ES-I3 (cell line): ENCODE data around the gene DMRTB1.
"Not testable (repeated sequence)": the region's sequence is repeated elsewhere in the genome, so short reads cannot be mapped to it uniquely, and the experiment has no call there.

Experiments used
- H3K36me3 ChIP-seq: 2 replicates; pipeline ENCODE4 v1.6.1; 2013; ENCODE audit warnings: mild to moderate bottlenecking, low read length, control low read depth, moderate library complexity; ENCODE audit not compliant: insufficient read depth
- H3K4me1 ChIP-seq: 2 replicates; pipeline ENCODE4 v1.6.1; 2013; ENCODE audit warnings: mild to moderate bottlenecking, control low read depth, low read length; ENCODE audit not compliant: insufficient read depth
- H3K9ac ChIP-seq: 2 replicates; pipeline ENCODE4 v1.6.1; 2013; ENCODE audit warnings: low read depth, mild to moderate bottlenecking, low read length, moderate library complexity
- H3K9me3 ChIP-seq: 2 replicates; pipeline ENCODE4 v1.6.1; 2013; ENCODE audit warnings: mild to moderate bottlenecking, low read length, moderate library complexity; ENCODE audit not compliant: control insufficient read depth, insufficient read depth

DMRTB1 gene

DNA sequence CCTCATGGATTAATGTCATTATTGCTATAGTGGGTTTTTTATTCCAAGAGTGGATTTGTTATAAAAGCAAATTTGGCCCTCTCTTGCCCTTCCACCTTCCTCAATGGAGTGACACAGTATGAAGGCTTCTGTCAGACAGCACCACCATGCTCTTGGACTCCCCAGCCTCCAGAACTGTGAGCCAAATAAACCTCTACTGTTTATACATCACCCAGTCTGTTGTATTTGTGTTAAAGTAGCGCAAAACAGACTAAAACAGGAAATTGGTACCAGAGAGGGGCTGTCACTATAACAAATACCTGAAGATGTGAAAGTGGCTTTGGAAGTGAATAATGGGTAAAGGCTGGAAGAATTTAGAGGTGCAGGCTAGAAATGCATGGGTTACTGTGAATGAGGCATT is 38.0 kb upstream of the DMRTB1 start:
- H3K9ac ChIP-seq = no peak overlapping the region
- no peaks in the 10 kb centered on the region for H3K36me3 ChIP-seq
- peaks cover 27% of the 10 kb centered on the region for H3K4me1 ChIP-seq
- H3K9me3 ChIP-seq = peaks cover 20% of the 10 kb centered on the region

DNA sequence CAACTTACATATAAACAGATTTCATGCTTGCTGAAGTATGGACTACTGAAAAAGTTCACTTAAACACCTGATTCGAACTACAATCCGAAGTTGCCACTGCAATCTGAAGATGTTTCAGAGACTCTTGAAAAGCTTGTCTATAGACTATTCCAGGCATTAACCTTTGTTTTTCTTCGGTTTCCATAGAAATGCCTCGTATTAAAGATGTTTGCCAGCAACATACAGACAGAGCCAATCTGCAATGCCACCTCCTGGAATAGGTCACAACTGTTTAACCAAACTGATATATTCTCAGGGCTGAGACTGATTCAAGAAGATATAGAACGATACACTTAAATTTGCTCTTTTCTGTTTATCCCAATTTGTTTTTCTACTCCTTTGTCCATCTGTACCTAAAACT is 28.9 kb upstream of the DMRTB1 start:
- Histone ChIP-seq H3K4me1 (peaks cover 24% of the 10 kb centered on the region), H3K9me3 (peaks cover 5% of the 10 kb centered on the region; the same call in 1 of the 2 replicates), H3K9ac (peak overlapping the region; percentile 31; the same call in 1 of the 2 replicates), H3K36me3 (no peaks in the 10 kb centered on the region)

DNA sequence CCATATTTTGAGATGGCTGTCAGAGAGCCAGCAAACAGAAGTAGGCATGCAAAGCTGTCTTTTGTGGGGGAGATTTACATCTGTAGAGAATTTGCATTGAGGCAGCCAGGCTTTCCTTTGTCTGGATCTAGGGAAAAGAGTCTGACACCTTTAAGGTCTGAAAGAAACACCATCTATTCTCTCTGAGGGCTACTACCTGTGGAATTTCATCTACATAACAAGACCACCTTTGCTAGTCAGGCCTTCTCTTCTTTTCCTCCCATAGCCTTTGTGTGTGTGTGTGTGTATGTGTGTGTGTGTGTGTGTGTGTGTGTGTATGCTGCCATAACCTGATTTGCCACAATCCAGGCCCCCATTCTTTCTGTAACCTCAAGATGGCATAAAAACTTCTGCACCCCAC is 28.4 kb upstream of the DMRTB1 start:
- Histone ChIP-seq H3K9me3 (peaks cover 5% of the 10 kb centered on the region; the same call in 1 of the 2 replicates), H3K4me1 (peaks cover 28% of the 10 kb centered on the region), H3K9ac (no peak overlapping the region), H3K36me3 (no peaks in the 10 kb centered on the region)

DNA sequence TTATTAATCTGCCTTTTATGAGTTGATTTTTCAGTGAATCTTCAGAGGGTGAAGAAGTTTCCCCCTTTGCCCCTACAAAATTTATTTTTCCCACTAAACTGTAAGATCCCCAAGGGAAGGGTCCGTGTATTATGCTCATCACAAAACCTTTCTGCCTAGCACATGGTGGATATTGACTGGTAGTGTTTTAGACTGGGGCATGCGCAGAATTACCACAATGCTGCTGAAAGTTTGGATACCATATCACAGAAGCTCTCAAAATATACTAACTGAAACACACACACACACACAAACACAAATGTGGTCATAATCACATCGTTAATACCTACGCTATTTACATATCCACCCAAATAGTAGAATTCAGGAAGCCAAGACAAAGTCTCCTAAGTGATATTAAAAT is 28.0 kb upstream of the DMRTB1 start:
- H3K9ac ChIP-seq = peak overlapping the region; percentile 4; the same call in 1 of the 2 replicates
- H3K36me3 ChIP-seq = no peaks in the 10 kb centered on the region
- peaks cover 5% of the 10 kb centered on the region; the same call in 1 of the 2 replicates for H3K9me3 ChIP-seq
- H3K4me1 ChIP-seq = peaks cover 31% of the 10 kb centered on the region

DNA sequence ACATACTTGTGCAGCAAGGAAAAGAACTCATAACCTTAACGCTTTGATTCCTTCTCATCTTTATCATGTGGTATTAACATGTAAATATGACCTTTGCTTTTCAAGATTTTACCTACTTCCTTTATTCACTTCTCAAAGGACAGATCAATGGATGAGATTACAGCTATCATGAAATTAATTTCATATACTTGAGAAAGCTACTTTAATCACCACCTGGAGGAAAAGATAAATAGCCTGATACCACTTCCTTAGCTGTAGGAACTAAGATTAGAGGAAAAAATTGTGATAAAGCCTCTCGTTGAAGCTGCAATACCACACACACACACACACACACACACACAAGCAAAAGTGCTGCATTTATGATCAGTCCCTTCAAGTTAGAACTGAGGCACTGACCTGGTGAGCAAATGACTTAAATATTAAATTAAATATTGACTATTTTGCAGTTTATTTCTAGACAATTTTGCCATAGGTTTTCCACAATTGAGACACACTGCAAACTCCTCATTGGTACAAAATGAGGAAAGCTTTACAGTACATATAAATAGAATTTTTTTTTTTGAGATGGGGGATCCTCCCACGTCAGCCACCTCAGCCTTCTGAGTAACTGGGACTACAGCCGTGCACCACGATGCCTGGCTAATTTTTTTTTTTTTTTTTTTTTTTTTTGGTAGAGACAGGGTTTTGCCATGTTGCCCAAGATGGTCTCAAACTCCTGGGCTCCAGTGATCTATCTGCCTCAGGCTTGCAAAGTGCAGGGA is 27.2 kb upstream of the DMRTB1 start:
- peaks cover 5% of the 10 kb centered on the region; the same call in 1 of the 2 replicates for H3K9me3 ChIP-seq
- no peaks in the 10 kb centered on the region for H3K36me3 ChIP-seq
- peak overlapping the region; percentile 42; the same call in 1 of the 2 replicates for H3K9ac ChIP-seq
- peaks cover 31% of the 10 kb centered on the region for H3K4me1 ChIP-seq

DNA sequence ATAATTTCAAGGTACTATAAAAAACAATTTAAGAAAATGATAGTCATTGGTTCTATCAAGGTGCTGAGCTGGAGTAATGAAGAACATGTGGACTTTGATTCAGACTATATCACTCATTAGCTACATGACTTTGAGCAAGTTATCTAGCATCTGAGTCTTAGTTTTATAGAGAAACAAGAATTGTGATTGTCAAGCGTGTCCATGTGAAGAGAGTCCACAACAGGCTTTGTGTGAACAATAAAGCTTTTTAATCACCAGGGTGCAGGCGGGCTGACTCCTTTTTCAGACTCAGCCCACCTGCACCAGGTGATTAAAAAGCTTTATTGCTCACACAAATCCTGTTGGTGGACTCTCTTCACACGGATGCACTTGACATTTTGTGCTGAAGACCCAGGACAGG is 26.6 kb upstream of the DMRTB1 start:
- Histone ChIP-seq H3K9ac (peak overlapping the region; percentile 42; the same call in 1 of the 2 replicates), H3K36me3 (no peaks in the 10 kb centered on the region), H3K9me3 (peaks cover 5% of the 10 kb centered on the region; the same call in 1 of the 2 replicates), H3K4me1 (peaks cover 31% of the 10 kb centered on the region)

DNA sequence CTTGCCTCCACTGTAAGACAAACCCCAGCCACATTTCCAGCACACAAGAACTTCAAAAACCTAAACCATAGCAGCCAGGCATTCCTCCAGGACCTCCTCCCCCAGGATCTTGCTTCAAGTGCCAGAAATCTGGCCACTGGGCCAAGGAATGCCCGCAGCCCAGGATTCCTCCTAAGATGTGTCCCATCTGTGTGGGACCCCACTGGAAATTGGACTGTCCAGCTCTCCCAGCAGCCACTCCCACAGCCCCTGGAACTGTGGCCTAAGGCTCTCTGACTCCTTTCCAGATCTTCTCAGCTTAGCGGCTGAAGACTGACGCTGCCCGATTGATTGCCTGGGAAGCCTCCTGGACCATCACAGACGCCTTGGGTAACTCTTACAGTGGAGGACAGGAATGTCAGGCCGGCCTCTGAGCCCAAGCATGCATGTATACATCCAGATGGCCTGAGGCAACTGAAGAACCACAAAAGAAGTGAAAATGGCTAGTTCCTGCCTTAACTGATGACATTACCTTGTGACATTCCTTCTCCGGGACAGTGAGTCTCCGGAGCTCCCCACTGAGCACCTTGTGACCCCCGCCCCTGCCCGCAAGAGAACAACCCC is 24.7 kb upstream of the DMRTB1 start:
- not testable (repeated sequence) for H3K9me3 ChIP-seq, H3K36me3 ChIP-seq
- Histone ChIP-seq H3K4me1 (peaks cover 29% of the 10 kb centered on the region), H3K9ac (peak overlapping the region; percentile 47; the same call in 1 of the 2 replicates)

DNA sequence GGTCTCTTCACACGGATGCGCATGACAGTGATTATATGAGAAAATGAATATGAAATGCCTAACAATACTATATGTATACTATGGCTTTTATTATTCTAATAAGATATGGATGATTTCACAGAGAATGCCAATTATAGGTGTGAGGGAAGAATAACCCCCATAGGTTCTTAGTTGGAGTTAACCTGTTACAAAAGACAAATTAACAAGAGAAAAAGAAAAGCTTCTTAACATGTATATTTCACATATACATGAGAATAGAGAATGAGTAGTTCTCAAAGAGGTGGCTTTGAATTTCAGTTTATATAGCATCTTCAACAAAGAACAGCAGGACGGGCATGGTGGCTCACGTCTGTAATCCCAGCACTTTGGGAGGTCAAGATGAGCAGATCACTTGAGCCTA is 24.0 kb upstream of the DMRTB1 start:
- H3K9me3 ChIP-seq = peaks cover 5% of the 10 kb centered on the region; the same call in 1 of the 2 replicates
- H3K36me3 ChIP-seq = no peaks in the 10 kb centered on the region; the same call in 1 of the 2 replicates
- H3K4me1 ChIP-seq = peaks cover 23% of the 10 kb centered on the region
- peak overlapping the region; percentile 29; the same call in 1 of the 2 replicates for H3K9ac ChIP-seq

DNA sequence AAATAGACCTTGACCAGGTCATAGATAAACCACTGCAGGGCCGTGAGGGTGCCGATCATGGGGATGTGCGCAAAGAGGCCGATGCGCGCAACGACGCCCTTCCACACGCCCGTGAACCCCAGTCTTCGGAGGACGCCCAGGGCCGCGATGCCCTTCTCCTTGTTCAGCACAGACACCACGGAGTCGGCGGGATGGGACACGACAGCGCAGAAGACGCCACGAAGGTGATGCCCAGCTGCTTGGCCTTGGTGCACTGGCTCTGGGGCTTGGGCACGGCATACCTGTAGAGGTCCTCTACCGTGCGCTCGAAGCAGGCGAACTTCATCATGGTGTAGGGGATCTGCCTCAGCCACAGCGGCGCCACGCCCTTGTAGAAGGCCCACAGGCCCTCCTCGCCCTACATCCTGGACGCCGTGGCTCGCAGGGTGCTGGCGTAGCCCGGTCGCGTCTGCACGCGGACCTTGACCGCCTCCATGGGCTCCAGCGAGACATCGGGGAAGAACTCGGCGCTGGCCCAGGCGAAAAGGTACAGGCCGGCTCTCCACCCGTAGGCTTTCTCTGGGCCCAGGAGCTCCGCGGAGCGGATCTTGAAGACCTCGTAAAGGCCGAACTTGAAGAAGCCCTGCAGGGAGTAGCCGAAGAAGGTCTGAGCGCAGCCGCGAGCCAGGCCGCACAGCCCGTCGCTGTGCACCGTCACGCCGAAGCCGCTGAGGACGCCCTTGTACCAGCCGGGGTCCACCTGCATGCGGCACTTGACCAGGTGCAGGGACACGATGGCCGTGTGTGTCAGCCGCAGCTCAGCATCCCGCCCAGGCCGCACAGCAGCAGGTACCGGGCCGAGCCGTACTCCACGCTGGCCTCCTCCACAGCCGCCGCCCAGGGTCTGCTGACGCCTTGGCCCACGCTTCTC is 20.5 kb upstream of the DMRTB1 start:
- no peak overlapping the region; the same call in 1 of the 2 replicates for H3K9ac ChIP-seq
- H3K9me3 ChIP-seq = no peaks in the 10 kb centered on the region; the same call in 1 of the 2 replicates
- H3K4me1 ChIP-seq = peaks cover 23% of the 10 kb centered on the region
- no peaks in the 10 kb centered on the region; the same call in 1 of the 2 replicates for H3K36me3 ChIP-seq

DNA sequence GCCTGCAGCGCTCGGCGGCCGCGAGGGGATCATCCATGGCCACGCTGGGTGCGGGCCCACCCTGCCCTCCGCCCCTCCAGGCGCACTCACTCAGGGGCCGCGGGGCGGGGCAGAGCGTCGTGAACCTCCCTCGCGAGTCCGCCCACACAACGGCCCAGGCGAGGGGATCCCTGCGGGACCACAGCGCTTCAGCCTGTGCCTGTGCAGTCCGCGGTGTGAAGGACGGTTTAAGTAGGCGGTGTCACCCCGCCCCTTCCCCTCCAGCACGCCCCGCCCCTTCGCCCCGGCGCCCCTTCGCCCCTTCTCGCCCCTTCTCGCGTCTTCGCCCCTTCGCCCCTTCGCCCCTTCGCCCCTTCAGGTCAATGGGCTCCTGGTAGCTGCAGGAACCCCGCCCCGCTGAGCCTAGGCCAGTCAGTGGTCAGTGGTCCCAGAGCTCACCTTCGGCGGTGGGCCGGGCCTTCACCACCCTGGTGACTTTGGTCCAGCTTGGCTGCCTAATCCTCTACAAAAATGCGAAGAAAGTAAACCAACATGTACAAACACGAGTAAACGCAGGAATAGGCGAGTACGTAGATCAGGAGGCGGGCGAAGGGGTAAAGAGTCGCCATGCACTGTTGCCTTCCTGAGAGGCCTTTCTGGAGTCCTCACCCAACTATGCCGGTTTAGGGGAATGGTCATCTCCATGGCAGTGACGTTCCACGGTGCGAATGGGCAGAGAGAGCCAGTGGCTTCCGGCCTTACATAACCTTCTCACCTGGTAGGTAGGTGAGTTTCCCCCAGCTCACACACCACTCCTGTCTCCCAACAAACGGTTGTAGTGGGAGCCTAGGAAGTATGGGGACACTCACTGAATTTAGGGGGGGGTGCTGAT is 19.6 kb upstream of the DMRTB1 start:
- H3K4me1 ChIP-seq = peaks cover 23% of the 10 kb centered on the region
- H3K9ac ChIP-seq = no peak overlapping the region; the same call in 1 of the 2 replicates
- H3K36me3 ChIP-seq = no peaks in the 10 kb centered on the region; the same call in 1 of the 2 replicates
- no peaks in the 10 kb centered on the region; the same call in 1 of the 2 replicates for H3K9me3 ChIP-seq

DNA sequence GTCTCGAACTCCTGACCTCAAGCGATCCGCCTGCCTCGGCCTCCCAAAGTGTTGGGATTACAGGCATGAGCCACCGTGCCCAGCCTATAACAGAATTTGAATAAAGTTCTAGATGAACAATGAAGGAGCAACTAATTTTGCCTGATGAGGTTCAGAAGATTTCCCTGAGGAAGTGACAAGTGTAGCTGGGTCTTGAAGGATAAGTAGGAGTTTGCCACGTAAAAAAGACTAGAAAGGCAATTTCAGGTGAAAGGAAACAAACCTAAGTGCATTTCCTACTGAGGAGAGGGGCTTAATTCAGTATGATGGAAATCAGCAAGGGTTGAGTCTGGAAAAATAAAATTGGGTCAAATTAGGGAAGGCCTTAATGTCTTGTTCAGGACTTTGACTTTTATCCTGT is 18.6 kb upstream of the DMRTB1 start:
- H3K9me3 ChIP-seq = no peaks in the 10 kb centered on the region; the same call in 1 of the 2 replicates

DNA sequence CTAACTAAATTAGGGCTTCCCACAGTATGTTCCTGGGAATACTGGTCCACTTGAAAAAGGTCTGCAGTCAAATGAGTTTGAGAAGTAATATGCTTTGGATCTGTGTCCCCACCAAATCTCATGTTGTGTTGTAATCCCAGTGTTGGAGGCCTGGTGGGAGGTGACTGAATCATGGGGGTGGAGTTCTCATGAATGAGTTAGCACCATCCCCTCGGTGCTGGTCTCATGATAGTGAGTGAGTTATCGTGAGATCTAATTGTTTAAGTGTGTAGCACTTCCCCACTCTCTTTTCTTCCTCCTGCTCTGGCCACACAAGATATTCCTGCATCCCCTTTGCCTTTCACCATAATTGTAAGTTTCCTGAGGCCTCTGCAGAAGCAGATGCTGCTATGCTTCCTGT is 16.9 kb upstream of the DMRTB1 start:
- Histone ChIP-seq H3K36me3 (no peaks in the 10 kb centered on the region; the same call in 1 of the 2 replicates), H3K9me3 (no peaks in the 10 kb centered on the region; the same call in 1 of the 2 replicates), H3K9ac (no peak overlapping the region), H3K4me1 (peaks cover 20% of the 10 kb centered on the region)

More for the DNA sequence above, 18.6 kb upstream of the DMRTB1 start:
- H3K9ac ChIP-seq = no peak overlapping the region
- no peaks in the 10 kb centered on the region; the same call in 1 of the 2 replicates for H3K36me3 ChIP-seq
- H3K4me1 ChIP-seq = peaks cover 20% of the 10 kb centered on the region

DNA sequence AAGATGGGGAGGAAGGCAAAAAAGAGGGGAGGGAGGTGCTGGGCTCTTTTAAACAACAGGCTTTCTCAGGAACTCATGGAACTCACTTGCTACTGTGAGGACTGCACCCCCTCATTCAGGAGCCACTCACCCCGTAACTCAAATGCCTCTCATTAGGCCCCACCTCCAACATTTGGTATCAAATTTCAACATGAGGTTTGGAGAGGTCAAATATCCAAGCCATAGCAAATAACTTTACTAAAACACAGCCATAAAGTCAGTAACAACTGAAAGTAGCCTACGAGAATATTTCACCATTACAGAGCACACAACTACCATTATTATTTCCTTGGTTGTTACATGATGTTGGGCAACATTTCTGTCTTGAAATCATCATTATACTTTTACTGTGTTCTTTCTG is 13.1 kb upstream of the DMRTB1 start:
- Histone ChIP-seq H3K4me1 (peaks cover 41% of the 10 kb centered on the region), H3K9me3 (no peaks in the 10 kb centered on the region; the same call in 1 of the 2 replicates), H3K9ac (no peak overlapping the region), H3K36me3 (no peaks in the 10 kb centered on the region)
